NT2/D1 (cell line): ENCODE results near the gene SRA1.

ENCODE experiments used
- DNase-seq: peaks from one replicate; pipeline ENCODE4 v3.0.0-alpha.2; 2011; ENCODE audit warnings: low read depth, low spot score
- H3K27me3 ChIP-seq: 2 replicates; pipeline ENCODE4 v1.6.0; 2011; ENCODE audit warnings: mild to moderate bottlenecking; ENCODE audit not compliant: insufficient read length, insufficient read depth
- H3K36me3 ChIP-seq: 2 replicates; pipeline ENCODE4 v1.6.1; 2011; ENCODE audit warnings: mild to moderate bottlenecking, low read length, mixed read lengths; ENCODE audit not compliant: insufficient read depth, insufficient read length
- H3K4me1 ChIP-seq: 2 replicates; pipeline ENCODE4 v1.5.1; 2011; ENCODE audit not compliant: insufficient read depth, insufficient read length
- H3K4me3 ChIP-seq: 2 replicates; pipeline ENCODE4 v1.5.1; 2011; ENCODE audit warnings: low read depth; ENCODE audit not compliant: insufficient read length
- H3K9ac ChIP-seq: 2 replicates; pipeline ENCODE4 v1.6.0; 2011; ENCODE audit warnings: low read depth; ENCODE audit not compliant: insufficient read length
- H3K9me3 ChIP-seq: 2 replicates; pipeline ENCODE4 v1.5.1; 2011; ENCODE audit warnings: mild to moderate bottlenecking, low read length; ENCODE audit not compliant: insufficient read depth
- SUZ12 ChIP-seq: IDR thresholded peaks from 2 replicates; pipeline ENCODE4 v1.6.1; 2011; ENCODE audit not compliant: insufficient read length, insufficient read depth; ENCODE audit errors: extremely low read depth
- YY1 ChIP-seq: IDR thresholded peaks from 2 replicates; pipeline ENCODE4 v1.6.1; 2011; ENCODE audit not compliant: insufficient read length, insufficient read depth
- ZNF274 ChIP-seq: IDR thresholded peaks from 2 replicates; pipeline ENCODE4 v1.6.1; 2011; ENCODE audit warnings: mild to moderate bottlenecking, low read depth, low read length

The SRA1 gene

GRCh38 chr5:140570058-140570457 lies 12.8 kb upstream of the SRA1 start:
- Histone ChIP-seq H3K36me3 (peaks cover 36% of the 10 kb centered on the region), H3K4me3 (no peak overlapping the region), H3K4me1 (peaks cover 11% of the 10 kb centered on the region), H3K27me3 (no peaks in the 10 kb centered on the region), H3K9ac (no peak overlapping the region), H3K9me3 (no peaks in the 10 kb centered on the region)
- TF ChIP-seq ZNF274 (no peak), YY1 (no peak), SUZ12 (no peak)
- no peak for DNase-seq

- Histone ChIP-seq H3K9me3 (no peaks in the 10 kb centered on the region), H3K36me3 (peaks cover 36% of the 10 kb centered on the region), H3K9ac (no peak overlapping the region)
Measured at GRCh38 chr5:140569197-140569596, 11.9 kb upstream of the SRA1 start.

GRCh38 chr5:140568443-140569063 lies 11.3 kb upstream of the SRA1 start:
- H3K9ac ChIP-seq: no peak overlapping the region
- H3K4me1 ChIP-seq: peaks cover 9% of the 10 kb centered on the region
- no peak overlapping the region for H3K4me3 ChIP-seq
- no peak for DNase-seq
- no peaks in the 10 kb centered on the region for H3K27me3 ChIP-seq
- H3K9me3 ChIP-seq: no peaks in the 10 kb centered on the region
- no peak for TF ChIP-seq SUZ12
- TF ChIP-seq YY1: no peak
- no peak for TF ChIP-seq ZNF274
- H3K36me3 ChIP-seq: peaks cover 36% of the 10 kb centered on the region

More at GRCh38 chr5:140569197-140569596, 11.9 kb upstream of the SRA1 start:
- H3K27me3 ChIP-seq: no peaks in the 10 kb centered on the region
- TF ChIP-seq SUZ12: no peak
- TF ChIP-seq ZNF274: no peak
- TF ChIP-seq YY1: no peak
- no peak overlapping the region for H3K4me3 ChIP-seq
- no peak for DNase-seq
- peaks cover 9% of the 10 kb centered on the region for H3K4me1 ChIP-seq

DNA sequence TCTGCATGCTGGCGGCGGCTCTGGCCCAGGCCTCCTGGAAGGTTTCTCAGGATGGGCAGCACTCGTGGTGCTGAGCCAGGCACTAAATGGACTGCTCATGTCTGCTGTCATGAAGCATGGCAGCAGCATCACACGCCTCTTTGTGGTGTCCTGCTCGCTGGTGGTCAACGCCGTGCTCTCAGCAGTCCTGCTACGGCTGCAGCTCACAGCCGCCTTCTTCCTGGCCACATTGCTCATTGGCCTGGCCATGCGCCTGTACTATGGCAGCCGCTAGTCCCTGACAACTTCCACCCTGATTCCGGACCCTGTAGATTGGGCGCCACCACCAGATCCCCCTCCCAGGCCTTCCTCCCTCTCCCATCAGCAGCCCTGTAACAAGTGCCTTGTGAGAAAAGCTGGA lies 10.6 kb upstream of the SRA1 start:
- no peak overlapping the region for H3K9ac ChIP-seq
- DNase-seq: no peak
- TF ChIP-seq ZNF274 (no peak), YY1 (no peak), SUZ12 (no peak)
- no peaks in the 10 kb centered on the region for H3K9me3 ChIP-seq
- no peaks in the 10 kb centered on the region for H3K27me3 ChIP-seq
- H3K4me1 ChIP-seq: peaks cover 11% of the 10 kb centered on the region
- no peak overlapping the region for H3K4me3 ChIP-seq
- peaks cover 36% of the 10 kb centered on the region for H3K36me3 ChIP-seq

- TF ChIP-seq ZNF274 (no peak), YY1 (no peak), SUZ12 (no peak)
- H3K9ac ChIP-seq: no peak overlapping the region
- H3K4me1 ChIP-seq: peaks cover 11% of the 10 kb centered on the region
- H3K36me3 ChIP-seq: peaks cover 40% of the 10 kb centered on the region
- no peaks in the 10 kb centered on the region for H3K27me3 ChIP-seq
- DNase-seq: no peak
- H3K9me3 ChIP-seq: no peaks in the 10 kb centered on the region
- no peak overlapping the region for H3K4me3 ChIP-seq
Measured at GRCh38 chr5:140567136-140567818, 10.0 kb upstream of the SRA1 start.

DNA sequence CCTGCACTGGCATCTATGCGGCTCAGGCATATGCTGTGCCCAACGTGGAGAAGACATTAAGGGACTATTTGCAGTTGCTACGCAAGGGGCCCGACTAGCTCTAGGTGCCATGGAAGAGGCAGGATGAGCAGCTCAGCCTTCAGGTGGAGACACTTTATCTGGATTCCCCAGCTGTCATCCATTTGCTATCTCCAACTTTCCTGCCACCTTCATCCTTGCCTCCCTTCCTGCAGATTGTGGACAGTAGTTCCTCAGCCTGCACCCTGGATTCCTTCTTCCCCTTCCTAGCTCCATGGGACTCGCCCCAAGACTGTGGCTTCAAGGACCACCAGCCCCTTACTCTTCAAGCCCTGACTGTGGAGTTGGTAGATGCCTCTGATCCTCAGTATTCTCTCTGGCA lies 9.4 kb upstream of the SRA1 start:
- H3K9me3 ChIP-seq: no peaks in the 10 kb centered on the region
- no peak overlapping the region for H3K9ac ChIP-seq
- no peak for TF ChIP-seq YY1
- no peak for TF ChIP-seq SUZ12
- TF ChIP-seq ZNF274: no peak
- no peak for DNase-seq
- H3K36me3 ChIP-seq: peaks cover 46% of the 10 kb centered on the region
- no peaks in the 10 kb centered on the region for H3K27me3 ChIP-seq
- H3K4me1 ChIP-seq: peaks cover 11% of the 10 kb centered on the region
- H3K4me3 ChIP-seq: no peak overlapping the region

DNA sequence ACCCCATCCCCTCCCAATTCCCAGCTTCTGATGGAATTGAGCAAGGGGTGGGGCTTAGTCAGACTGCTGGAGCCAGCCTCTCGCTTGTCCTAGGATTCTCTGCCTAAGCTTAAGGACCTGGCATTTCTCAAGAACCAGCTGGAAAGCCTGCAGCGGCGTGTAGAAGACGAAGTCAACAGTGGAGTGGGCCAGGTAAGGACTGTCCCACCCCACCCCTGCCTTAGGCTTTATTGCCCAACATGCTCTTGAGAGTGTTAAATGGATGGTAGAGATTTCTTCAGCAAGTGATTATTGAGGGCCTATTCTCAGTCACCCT lies 8.5 kb upstream of the SRA1 start:
- Histone ChIP-seq H3K9ac (no peak overlapping the region), H3K9me3 (no peaks in the 10 kb centered on the region), H3K27me3 (no peaks in the 10 kb centered on the region), H3K36me3 (peaks cover 50% of the 10 kb centered on the region), H3K4me1 (peaks cover 11% of the 10 kb centered on the region), H3K4me3 (peak overlapping the region; percentile 85)
- DNase-seq: no peak
- no peak for TF ChIP-seq SUZ12
- no peak for TF ChIP-seq YY1
- no peak for TF ChIP-seq ZNF274
